H1 (cell line): Measurements from ENCODE around the gene MLN. TPM values are rescaled to one million over a fixed set of nuclear protein-coding genes. Genes with fewer than 3 reads are reported as not detected.

Experiments used
- CHD1 ChIP-seq: IDR thresholded peaks from 2 replicates; pipeline ENCODE4 v1.6.1; 2012; ENCODE audit warnings: low read depth, low read length, improper control_type of control experiment
- GTF2F1 ChIP-seq: IDR thresholded peaks from 2 replicates; pipeline ENCODE4 v1.6.1; 2012; ENCODE audit warnings: low read depth, low read length, improper control_type of control experiment, borderline replicate concordance
- TAF1 ChIP-seq: IDR thresholded peaks from 2 replicates; pipeline ENCODE4 v1.6.1; 2011; ENCODE audit warnings: mild to moderate bottlenecking, low read depth, low read length
- YY1 ChIP-seq: IDR thresholded peaks from 2 replicates; pipeline ENCODE4 v1.6.1; 2011; ENCODE audit warnings: low read depth, mild to moderate bottlenecking, low read length
- polyA plus RNA-seq, 7 experiments: library from polyadenylated mRNA; depleted of rRNA in 3 of 7; stranded (reverse) in 5 of 7; unstranded in 2 of 7; fragments of >200 nt in 5 of 7; fragments of 200-250 nt in 2 of 7; gene quantifications; 1 replicate in 5 of 7; 2 replicates in 1 of 7; 4 replicates in 1 of 7; pipeline versions ENCODE4 v1.2.1 to v1.2.3, GENCODE V29; 2011 to 2013; ENCODE audit warnings: missing spikeins in 2 of 7, mixed read lengths in 2 of 7
- total RNA-seq: library from RNA; stranded (reverse); fragmentation: NEBNext Ultra II Directional; extraction: Animal tissue kit (Norgen Biotek cat#: 25700); gene quantifications from 2 replicates; pipeline ENCODE4 v1.2.1, GENCODE V29; 2021
- TF ChIP-seq, protein P1 (sequence below): IDR thresholded peaks from 2 replicates; pipeline ENCODE4 v1.6.1; 2012; ENCODE audit warnings: low read length, inconsistent platforms

MLN gene
- total and polyA plus RNA-seq, 2 of the 8 experiments (the other 6 are each of a cell fraction or from before 2014, with no cell fraction given) = not detected

DNA sequence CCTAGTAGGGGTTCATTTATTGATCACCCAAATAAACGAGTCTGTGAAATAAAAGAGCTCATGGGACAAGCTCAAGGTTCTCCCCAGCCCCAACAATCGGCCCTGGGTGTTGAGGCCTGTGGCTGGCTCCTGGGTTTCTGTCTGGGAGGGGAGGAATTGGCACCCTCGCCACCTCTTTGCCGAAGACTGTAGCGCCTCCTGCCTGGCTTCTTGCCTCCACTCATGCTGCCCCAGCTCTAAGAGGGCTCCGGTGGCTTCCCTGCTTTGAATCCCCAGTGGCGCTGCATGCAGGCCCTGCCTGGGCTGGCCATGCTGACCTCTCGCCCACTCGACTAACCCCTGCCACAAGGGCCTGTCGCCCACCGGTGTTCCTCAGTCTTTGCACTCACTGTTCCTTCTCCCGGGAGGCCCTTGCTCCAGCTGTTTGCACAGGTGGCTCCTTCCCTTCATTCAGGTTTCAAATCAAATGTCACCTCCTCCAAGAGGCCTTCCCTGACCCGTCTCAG, 5.4 kb downstream of the MLN start (continued):
- TF ChIP-seq, protein P1, sequence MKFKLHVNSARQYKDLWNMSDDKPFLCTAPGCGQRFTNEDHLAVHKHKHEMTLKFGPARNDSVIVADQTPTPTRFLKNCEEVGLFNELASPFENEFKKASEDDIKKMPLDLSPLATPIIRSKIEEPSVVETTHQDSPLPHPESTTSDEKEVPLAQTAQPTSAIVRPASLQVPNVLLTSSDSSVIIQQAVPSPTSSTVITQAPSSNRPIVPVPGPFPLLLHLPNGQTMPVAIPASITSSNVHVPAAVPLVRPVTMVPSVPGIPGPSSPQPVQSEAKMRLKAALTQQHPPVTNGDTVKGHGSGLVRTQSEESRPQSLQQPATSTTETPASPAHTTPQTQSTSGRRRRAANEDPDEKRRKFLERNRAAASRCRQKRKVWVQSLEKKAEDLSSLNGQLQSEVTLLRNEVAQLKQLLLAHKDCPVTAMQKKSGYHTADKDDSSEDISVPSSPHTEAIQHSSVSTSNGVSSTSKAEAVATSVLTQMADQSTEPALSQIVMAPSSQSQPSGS = no peak
- no peak for TF ChIP-seq TAF1
- TF ChIP-seq GTF2F1 = no peak
- TF ChIP-seq CHD1 = no peak
- no peak for TF ChIP-seq YY1
